HepG2 (cell line): ENCODE results near the gene ABCA8. TPM values are rescaled to one million over a fixed set of nuclear protein-coding genes. Genes with fewer than 3 reads are reported as not detected.
"Not testable (repeated sequence)": the region's sequence is repeated elsewhere in the genome, so short reads cannot be mapped to it uniquely, and the experiment has no call there.

Experiments used
- ATAC-seq: fragments of 200-7000 bp; cut with Tn5 transposase; 3 replicates; pipeline ENCODE4 v1.9.1; 2020; ENCODE audit warnings: mild to moderate bottlenecking, moderate library complexity
- BruUV-seq: library from RNA; stranded (reverse); fragments of 400-500 nt; replicated peaks from 2 replicates; lab custom pipeline; 2021; lab: Mats Ljungman, UMichigan
- CTCF ChIA-PET: fragments of 300-600 bp; formaldehyde crosslinking; extraction: SDS; loops from one replicate; lab custom pipeline; 2021; ENCODE audit warnings: low total read pairs, inconsistent platforms, low intra/inter-chr PET ratio; lab: Yijun Ruan, JAX
- POLR2A ChIA-PET: fragments of 350-600 bp; sonication (Branson Sonifier 250); formaldehyde crosslinking; loops from one replicate; lab custom pipeline; 2020; ENCODE audit warnings: antibody characterized with exemption, inconsistent platforms; lab: Yijun Ruan, JAX
- DNase-seq: peaks from one replicate; pipeline ENCODE4 v3.0.0-alpha.2; 2015; ENCODE audit warnings: low spot score
- FAIRE-seq: peaks from 3 replicates; lab custom pipeline; 2011; peaks lifted over from hg19 to GRCh38; lab: Jason Lieb, UNC
- H2AFZ ChIP-seq: one replicate; pipeline ENCODE4 v1.6.1; 2011; ENCODE audit warnings: low read length, inconsistent platforms
- H3K27ac ChIP-seq: fragments of 300-600 bp; 3 replicates; pipeline ENCODE4 v1.8.0; 2011; ENCODE audit warnings: mixed run types, mild to moderate bottlenecking, mixed read lengths, low read length, inconsistent platforms; ENCODE audit not compliant: insufficient read depth; ENCODE audit errors: extremely low read length
- H3K27me3 ChIP-seq, 2 experiments: fragments of 200-600 bp in 1 of 2; 2 replicates in 1 of 2; 3 replicates in 1 of 2; pipeline versions ENCODE4 v1.6.0 to v1.8.0; 2011; ENCODE audit warnings: low read length in 2 of 2, mild to moderate bottlenecking in 2 of 2, moderate library complexity in 2 of 2, inconsistent platforms in 1 of 2; ENCODE audit not compliant: insufficient read depth in 2 of 2, control insufficient read depth in 1 of 2
- H3K36me3 ChIP-seq, 2 experiments: fragments of 200-600 bp in 1 of 2; replicated peaks in 1 of 2; 2 replicates in 1 of 2; 3 replicates in 1 of 2; pipeline versions ENCODE4 v1.5.1 to v1.8.0; 2011; ENCODE audit warnings: low read length in 2 of 2, inconsistent platforms in 1 of 2; ENCODE audit not compliant: insufficient read depth in 2 of 2, control insufficient read depth in 1 of 2
- H3K4me1 ChIP-seq: 2 replicates; pipeline ENCODE4 v1.5.1; 2012; ENCODE audit warnings: low read length, inconsistent platforms; ENCODE audit not compliant: insufficient read depth
- H3K4me2 ChIP-seq: 2 replicates; pipeline ENCODE4 v1.6.0; 2011; ENCODE audit warnings: low read depth, low read length, inconsistent platforms
- H3K4me3 ChIP-seq, 3 experiments: fragments of 200-600 bp in 1 of 3; sonication (generic), shearing (Covaris generic) in 1 of 3; replicated peaks in 1 of 3; 2 replicates each; pipeline ENCODE4 v1.5.1; 2011 to 2016; ENCODE audit warnings: low read length in 3 of 3, inconsistent platforms in 2 of 3, low read depth in 2 of 3, mild to moderate bottlenecking in 2 of 3, control low read depth in 1 of 3, mixed read lengths in 1 of 3; ENCODE audit not compliant: insufficient read depth in 1 of 3
- H3K79me2 ChIP-seq: one replicate; pipeline ENCODE4 v1.6.1; 2011; ENCODE audit warnings: low read length, inconsistent platforms; ENCODE audit not compliant: insufficient read depth
- H3K9ac ChIP-seq: 2 replicates; pipeline ENCODE4 v1.6.0; 2011; ENCODE audit warnings: mild to moderate bottlenecking, low read depth, low read length, inconsistent platforms; ENCODE audit not compliant: insufficient read depth
- H3K9me3 ChIP-seq: 2 replicates; pipeline ENCODE4 v1.5.1; 2012; ENCODE audit warnings: mild to moderate bottlenecking, low read length
- H4K20me1 ChIP-seq: 2 replicates; pipeline ENCODE4 v1.6.0; 2011; ENCODE audit warnings: inconsistent platforms, mild to moderate bottlenecking, low read length, moderate library complexity; ENCODE audit not compliant: insufficient read depth
- CREB1 ChIP-seq, 2 experiments: fragments of 450-650 bp in 1 of 2; IDR thresholded peaks; 2 replicates each; pipeline ENCODE4 v1.6.1; 2016 to 2017; ENCODE audit warnings: control low read depth in 1 of 2, mild to moderate bottlenecking in 1 of 2, missing compliant biosample characterization in 1 of 2, missing genetic modification characterization in 1 of 2
- ESRRA ChIP-seq: sonication (generic); formaldehyde crosslinking; IDR thresholded peaks from 2 replicates; pipeline ENCODE4 v1.5.1; 2020; ENCODE audit warnings: mild to moderate bottlenecking, low read depth, missing genetic modification reagents
- SP2 ChIP-seq: sonication (generic); formaldehyde crosslinking; IDR thresholded peaks from 2 replicates; pipeline ENCODE4 v1.5.1; 2020; ENCODE audit warnings: mild to moderate bottlenecking, missing genetic modification reagents
- TAF1 ChIP-seq: sonication (generic); formaldehyde crosslinking; IDR thresholded peaks from 2 replicates; pipeline ENCODE4 v1.4.0; 2020; ENCODE audit warnings: missing genetic modification reagents
- XBP1 ChIP-seq: sonication (generic); formaldehyde crosslinking; IDR thresholded peaks from 2 replicates; pipeline ENCODE4 v1.5.0; 2020; ENCODE audit warnings: missing genetic modification reagents
- ZFP90 ChIP-seq: sonication (generic); formaldehyde crosslinking; IDR thresholded peaks from 2 replicates; pipeline ENCODE4 v1.8.0; 2022; ENCODE audit warnings: missing genetic modification reagents, mild to moderate bottlenecking, inconsistent platforms, borderline replicate concordance
- ZKSCAN8 ChIP-seq: IDR thresholded peaks from 2 replicates; pipeline ENCODE4 v1.6.1; 2016; ENCODE audit warnings: borderline replicate concordance, missing genetic modification reagents, missing compliant biosample characterization
- ZMYM3 ChIP-seq: sonication (generic); formaldehyde crosslinking; IDR thresholded peaks from 2 replicates; pipeline ENCODE4 v1.5.1; 2020; ENCODE audit warnings: mild to moderate bottlenecking, missing genetic modification reagents
- ZNF121 ChIP-seq: sonication (generic); formaldehyde crosslinking; IDR thresholded peaks from 2 replicates; pipeline ENCODE4 v1.5.0; 2020; ENCODE audit warnings: mild to moderate bottlenecking, missing genetic modification reagents
- ZNF138 ChIP-seq: sonication (generic); formaldehyde crosslinking; IDR thresholded peaks from 2 replicates; pipeline ENCODE4 v1.5.0; 2020; ENCODE audit warnings: mild to moderate bottlenecking, low read depth, missing genetic modification reagents
- ZNF441 ChIP-seq: sonication (generic); formaldehyde crosslinking; IDR thresholded peaks from 2 replicates; pipeline ENCODE4 v1.7.0; 2021; ENCODE audit warnings: missing genetic modification reagents, borderline replicate concordance
- ZNF615 ChIP-seq: sonication (generic); formaldehyde crosslinking; IDR thresholded peaks from 2 replicates; pipeline ENCODE4 v1.5.0; 2020; ENCODE audit warnings: mild to moderate bottlenecking, missing genetic modification reagents, borderline replicate concordance
- WGBS: methylation state at CpG from one replicate; pipeline ENCODE4 v1.1.6; 2017; ENCODE audit warnings: low lambda C conversion rate; 5-methylcytosine and 5-hydroxymethylcytosine counted together
- in situ Hi-C: cut with HindIII; loops from 2 replicates; pipeline ENCODE4 v1.10.0; 2017; ENCODE audit warnings: low pct_unique_long_range_greater_than_20kb; ENCODE audit not compliant: extremely low pct_ligation_motif_present
- intact Hi-C: fragments of 100-400 bp; cut with micrococcal nuclease; formaldehyde crosslinking; loops from one replicate; pipeline ENCODE4 v1.10.0; 2022; ENCODE audit not compliant: unreplicated experiment
- polyA plus RNA-seq, 8 experiments: library from polyadenylated mRNA; depleted of rRNA in 3 of 8; stranded (reverse) in 7 of 8; unstranded in 1 of 8; fragments of >200 nt; fragmentation: Illumina TruSeq in 4 of 8; extraction: Trizol in 4 of 8; gene quantifications; 2 replicates each; pipeline versions ENCODE4 v1.2.1 to v1.2.3, GENCODE V29; 2011 to 2016; ENCODE audit warnings: low read depth in 4 of 8, missing spikeins in 1 of 8, mixed read lengths in 1 of 8; ENCODE audit not compliant: insufficient read depth in 1 of 8
- total RNA-seq, 5 experiments: library from RNA; depleted of rRNA; stranded (reverse); fragments of >200 nt; fragmentation: Illumina TruSeq; extraction: Trizol; gene quantifications; 2 replicates each; pipeline ENCODE4 v1.2.3, GENCODE V29; 2016; ENCODE audit warnings: low read depth in 1 of 5
- TF ChIP-seq, protein P1 (sequence below): sonication (generic); formaldehyde crosslinking; IDR thresholded peaks from 2 replicates; pipeline ENCODE4 v1.8.0; 2022; ENCODE audit warnings: mild to moderate bottlenecking, missing genetic modification reagents, moderate library complexity

ABCA8 gene
- total and polyA plus RNA-seq, 2 of the 13 experiments (the other 11 are each of a cell fraction or from before 2014, with no cell fraction given), result 0.05 to 0.18 TPM

DNA sequence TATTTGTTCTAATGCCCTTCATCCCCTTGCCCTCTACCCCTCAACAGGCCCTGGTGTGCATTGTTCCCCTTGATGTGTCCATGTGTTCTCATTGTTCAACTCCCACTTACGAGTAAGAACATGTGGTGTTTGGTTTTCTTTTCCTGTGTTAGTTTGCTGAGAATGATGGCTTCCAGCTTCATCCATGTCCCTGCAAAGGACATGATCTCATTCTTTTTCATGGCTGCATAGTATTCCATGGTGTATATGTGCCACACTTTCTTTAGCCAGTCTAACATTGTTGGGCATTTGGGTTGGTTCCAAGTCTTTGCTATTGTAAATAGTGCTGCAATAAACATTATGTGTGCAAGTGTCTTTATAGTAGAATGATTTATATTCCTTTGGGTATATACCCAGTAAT lies 7.3 kb downstream of the ABCA8 start:
- CTCF ChIA-PET, H3K4me3 ChIP-seq, DNase-seq, H3K27ac ChIP-seq, in situ Hi-C loops, H3K9ac ChIP-seq, H3K36me3 ChIP-seq, H4K20me1 ChIP-seq, H3K27me3 ChIP-seq, ATAC-seq, H3K4me2 ChIP-seq, BruUV-seq, intact Hi-C loops, FAIRE-seq, POLR2A ChIA-PET, H2AFZ ChIP-seq, H3K79me2 ChIP-seq, H3K9me3 ChIP-seq: not testable (repeated sequence)
- peak; percentile 62 for TF ChIP-seq ZMYM3 (CRISPR knock-in tag)
- peaks cover 15% of the 10 kb centered on the region; the same call in 1 of the 2 replicates for H3K4me1 ChIP-seq
- WGBS, result 78% methylated on average over 1 of the region's 1 CpG

DNA sequence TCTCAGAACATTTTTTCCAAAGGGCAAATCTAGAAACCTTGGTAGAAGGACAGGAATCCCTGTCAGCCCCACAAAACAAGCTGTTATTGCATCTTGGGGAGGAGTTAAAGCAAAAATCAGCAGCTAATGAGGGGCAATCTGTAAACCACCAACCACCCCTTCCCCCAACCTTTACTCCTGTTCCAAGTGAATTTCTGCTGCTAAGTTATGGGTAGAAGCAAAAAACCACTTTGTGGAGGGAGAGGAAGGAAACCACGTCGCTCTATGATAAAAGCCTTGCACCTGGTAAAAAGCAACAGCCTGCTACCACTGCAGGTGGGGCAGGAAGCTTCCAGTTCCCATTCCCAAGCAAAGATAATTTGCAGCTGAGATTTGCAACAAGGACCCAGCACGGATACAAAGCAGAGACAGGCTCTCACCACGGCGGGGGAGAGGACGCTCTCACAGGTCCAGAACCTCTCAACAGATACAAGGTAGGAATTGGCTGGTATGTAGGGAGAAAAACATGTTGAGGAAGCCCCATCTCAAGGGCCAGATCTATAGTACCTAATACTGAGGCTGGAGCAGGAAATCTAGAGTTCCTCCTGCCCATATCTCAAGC lies 10.7 kb downstream of the ABCA8 start:
- ATAC-seq, result no peak
- intact Hi-C loops (no loop called here), in situ Hi-C loops (no loop called here)
- 92% methylated on average over 6 of the region's 6 CpGs for WGBS
- no peak for TF ChIP-seq ZNF441 (CRISPR knock-in tag)
- no peak for TF ChIP-seq SP2 (CRISPR knock-in tag)
- no peak for TF ChIP-seq ZNF138 (CRISPR knock-in tag)
- TF ChIP-seq ESRRA (CRISPR knock-in tag), result no peak
- TF ChIP-seq, protein P1, sequence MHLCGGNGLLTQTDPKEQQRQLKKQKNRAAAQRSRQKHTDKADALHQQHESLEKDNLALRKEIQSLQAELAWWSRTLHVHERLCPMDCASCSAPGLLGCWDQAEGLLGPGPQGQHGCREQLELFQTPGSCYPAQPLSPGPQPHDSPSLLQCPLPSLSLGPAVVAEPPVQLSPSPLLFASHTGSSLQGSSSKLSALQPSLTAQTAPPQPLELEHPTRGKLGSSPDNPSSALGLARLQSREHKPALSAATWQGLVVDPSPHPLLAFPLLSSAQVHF (CRISPR knock-in tag), result no peak
- no peak for TF ChIP-seq ZNF121 (CRISPR knock-in tag)
- no peak for TF ChIP-seq ZNF615 (CRISPR knock-in tag)
- TF ChIP-seq XBP1 (CRISPR knock-in tag), result no peak
- TF ChIP-seq CREB1 (IDR thresholded peaks at IDR 0.05), result no peak
- TF ChIP-seq CREB1 (CRISPR knock-in tag; IDR thresholded peaks at IDR 0.05), result no peak
- no peak for TF ChIP-seq ZKSCAN8 (CRISPR knock-in tag)
- TF ChIP-seq ZFP90 (CRISPR knock-in tag), result no peak
- TF ChIP-seq TAF1 (CRISPR knock-in tag), result no peak
- Histone ChIP-seq H3K36me3 (no peaks in the 10 kb centered on the region), H3K4me3 (no peak overlapping the region), H3K9ac (no peak overlapping the region), H3K9me3 (0 out of 2 replicates have a peak, but pooled peaks cover 7% of the 10 kb centered on the region), H3K4me2 (no peak overlapping the region), H2AFZ (peak overlapping the region; percentile 7), H3K4me1 (peaks cover 20% of the 10 kb centered on the region; the same call in 1 of the 2 replicates), H3K79me2 (no peaks in the 10 kb centered on the region), H3K27me3 (no peaks in the 10 kb centered on the region), H4K20me1 (no peaks in the 10 kb centered on the region), H3K27ac (no peak overlapping the region)
- CTCF ChIA-PET, result no interaction called here
- POLR2A ChIA-PET, result no interaction called here
- BruUV-seq, result no TSS peak
- no peak for FAIRE-seq
- no peak for DNase-seq

DNA sequence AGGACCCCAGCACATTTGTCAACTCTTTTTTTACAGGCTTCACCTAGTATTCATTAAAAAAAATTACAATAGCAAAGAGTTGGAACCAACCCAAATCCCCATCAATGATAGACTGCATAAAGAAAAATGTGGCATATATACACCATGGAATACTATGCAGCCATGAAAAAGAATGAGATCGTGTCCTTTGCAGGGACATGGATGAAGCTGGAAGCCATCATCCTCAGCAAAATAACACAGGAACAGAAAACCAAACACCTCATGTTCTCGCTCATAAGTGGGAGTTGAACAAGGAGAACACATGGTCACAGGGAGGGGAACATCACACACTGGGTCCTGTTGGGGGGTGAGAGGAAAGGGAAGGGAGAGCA lies 11.4 kb downstream of the ABCA8 start:
- ATAC-seq, H3K79me2 ChIP-seq, H4K20me1 ChIP-seq, H2AFZ ChIP-seq, in situ Hi-C loops, H3K27ac ChIP-seq, POLR2A ChIA-PET, H3K9me3 ChIP-seq, FAIRE-seq, DNase-seq, H3K4me2 ChIP-seq, H3K27me3 ChIP-seq, H3K4me3 ChIP-seq, H3K9ac ChIP-seq, BruUV-seq, CTCF ChIA-PET, H3K36me3 ChIP-seq, intact Hi-C loops: not testable (repeated sequence)
- peaks cover 23% of the 10 kb centered on the region for H3K4me1 ChIP-seq
- 96% methylated on average over 2 of the region's 2 CpGs for WGBS
